ENCODE measurements around the gene TCF4. TPM values are rescaled to one million over a fixed set of nuclear protein-coding genes. Genes with fewer than 3 reads are reported as not detected.

TCF4 gene
- total RNA-seq, 4 donors from 2014 or later = 58.0 to 84.3 (median 68.1) TPM

GRCh38 chr18:55387139-55387984, 200.6 kb downstream of the TCF4 start:
- no peaks in the 10 kb centered on the region for H3K36me3 ChIP-seq
- H3K4me3 ChIP-seq = no peak overlapping the region
- WGBS = 61% methylated on average over 8 of the region's 8 CpGs
- intact Hi-C loops (cut with DNase I) = no loop called here
- peaks cover 4 to 26% (median 18%) of the 10 kb centered on the region in 4 donors for H3K4me1 ChIP-seq
- H3K9me3 ChIP-seq = peaks cover 0 to 1% (median 0%) of the 10 kb centered on the region in 4 donors
- H3K27me3 ChIP-seq = no peaks in the 10 kb centered on the region
- H3K27ac ChIP-seq (replicated peaks in 1 of 4) = peak overlapping the region; percentile 10 to 63 (median 57)
- DNase-seq (ENCODE audit: extremely low spot score) = no peak
- TF ChIP-seq POLR2A (IDR thresholded peaks at IDR 0.05; ENCODE audit: low read depth) (no peak), CTCF (IDR thresholded peaks at IDR 0.05) (no peak), EP300 (IDR thresholded peaks at IDR 0.05) (no peak), POLR2AphosphoS5 (IDR thresholded peaks at IDR 0.05) (peak; percentile 35 to 53)

- H3K4me3 ChIP-seq = no peak overlapping the region
- peaks cover 4 to 26% (median 18%) of the 10 kb centered on the region in 4 donors for H3K4me1 ChIP-seq
- H3K27me3 ChIP-seq = no peaks in the 10 kb centered on the region
- H3K9me3 ChIP-seq = peaks cover 0 to 5% (median 0%) of the 10 kb centered on the region in 4 donors
- DNase-seq (ENCODE audit: extremely low spot score) = no peak
- TF ChIP-seq EP300 (IDR thresholded peaks at IDR 0.05) = no peak
- TF ChIP-seq POLR2A (IDR thresholded peaks at IDR 0.05; ENCODE audit: low read depth) = no peak
- TF ChIP-seq CTCF (IDR thresholded peaks at IDR 0.05) = no peak
- TF ChIP-seq POLR2AphosphoS5 (IDR thresholded peaks at IDR 0.05) = no peak
- H3K36me3 ChIP-seq = no peaks in the 10 kb centered on the region
- intact Hi-C loops (cut with DNase I) = no loop called here
- WGBS = 88% methylated on average over 1 of the region's 1 CpG
- H3K27ac ChIP-seq (replicated peaks in 1 of 4) = peak overlapping the region; percentile 10 to 63 (median 57)
Measured at GRCh38 chr18:55386545-55386944, 201.4 kb downstream of the TCF4 start.

- peak overlapping the region in 2 of 4 donors; percentile 15 to 63 for H3K27ac ChIP-seq (replicated peaks in 1 of 4)
- WGBS = 94% methylated on average over 4 of the region's 4 CpGs
- no peaks in the 10 kb centered on the region for H3K36me3 ChIP-seq
- H3K4me1 ChIP-seq = peaks cover 4 to 26% (median 18%) of the 10 kb centered on the region in 4 donors
- DNase-seq (ENCODE audit: extremely low spot score) = no peak
- H3K9me3 ChIP-seq = peaks cover 0 to 5% (median 0%) of the 10 kb centered on the region in 4 donors
- TF ChIP-seq POLR2A (IDR thresholded peaks at IDR 0.05; ENCODE audit: low read depth) (no peak), EP300 (IDR thresholded peaks at IDR 0.05) (no peak)
- H3K4me3 ChIP-seq = no peak overlapping the region
- intact Hi-C loops (cut with DNase I) = no loop called here
- H3K27me3 ChIP-seq = no peaks in the 10 kb centered on the region
Measured at GRCh38 chr18:55385770-55386169, 202.2 kb downstream of the TCF4 start.

- no peak overlapping the region for H3K4me3 ChIP-seq
- no peak overlapping the region for H3K27ac ChIP-seq (replicated peaks in 1 of 4)
- 68% methylated on average over 4 of the region's 4 CpGs for WGBS
- peaks cover 0 to 5% (median 0%) of the 10 kb centered on the region in 4 donors for H3K9me3 ChIP-seq
- H3K27me3 ChIP-seq = no peaks in the 10 kb centered on the region
- intact Hi-C loops (cut with DNase I) = no loop called here
- no peaks in the 10 kb centered on the region for H3K36me3 ChIP-seq
- peaks cover 4 to 26% (median 18%) of the 10 kb centered on the region in 4 donors for H3K4me1 ChIP-seq
- DNase-seq (ENCODE audit: extremely low spot score) = no peak
- no peak for TF ChIP-seq EP300 (IDR thresholded peaks at IDR 0.05)
- TF ChIP-seq CTCF (IDR thresholded peaks at IDR 0.05) = peak in 2 of 3 experiments; percentile 12 to 50
Measured at GRCh38 chr18:55384551-55385275, 203.3 kb downstream of the TCF4 start.

GRCh38 chr18:55384115-55384514, 203.9 kb downstream of the TCF4 start:
- H3K4me3 ChIP-seq = no peak overlapping the region
- TF ChIP-seq POLR2A (IDR thresholded peaks at IDR 0.05; ENCODE audit: low read depth) (no peak), POLR2AphosphoS5 (IDR thresholded peaks at IDR 0.05) (no peak), EP300 (IDR thresholded peaks at IDR 0.05) (no peak), CTCF (IDR thresholded peaks at IDR 0.05) (no peak)
- no peaks in the 10 kb centered on the region for H3K36me3 ChIP-seq
- 95% methylated on average over 4 of the region's 4 CpGs for WGBS
- no peak for DNase-seq (ENCODE audit: extremely low spot score)
- H3K27ac ChIP-seq (replicated peaks in 1 of 4) = no peak overlapping the region
- H3K9me3 ChIP-seq = peaks cover 0 to 5% (median 0%) of the 10 kb centered on the region in 4 donors
- peaks cover 4 to 26% (median 16%) of the 10 kb centered on the region in 4 donors for H3K4me1 ChIP-seq
- intact Hi-C loops (cut with DNase I) = no loop called here
- H3K27me3 ChIP-seq = no peaks in the 10 kb centered on the region
